ENCODE data around the gene GABRG3. TPM values are rescaled to one million over a fixed set of nuclear protein-coding genes. Genes with fewer than 3 reads are reported as not detected.
"Not testable (repeated sequence)": the region's sequence is repeated elsewhere in the genome, so short reads cannot be mapped to it uniquely, and the experiment has no call there.

Gene GABRG3
- total RNA-seq, 2 experiments from 2014 or later, result not detected

DNA sequence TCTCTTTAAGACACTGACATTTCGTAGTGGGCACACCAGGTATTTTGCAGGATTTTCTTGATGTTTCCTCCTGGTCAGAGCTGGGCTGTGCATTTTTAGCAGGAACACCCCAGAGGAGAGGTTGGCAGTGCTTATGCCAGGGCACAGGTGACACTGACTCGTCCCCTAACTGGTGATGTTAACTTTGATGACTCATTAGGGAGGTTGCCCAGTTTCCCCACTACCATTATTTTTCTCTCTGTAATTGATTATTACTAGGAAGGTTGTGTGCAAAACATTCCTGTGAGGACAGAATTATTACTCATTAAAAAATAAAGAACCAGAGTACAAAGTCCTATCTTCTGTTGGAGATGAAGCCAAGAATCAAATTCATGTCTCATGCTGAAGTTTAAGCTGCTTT, 394.5 kb downstream of the GABRG3 start:
- Histone ChIP-seq H3K4me3 (ENCODE audit: low read length) (no peak overlapping the region), H3K36me3 (ENCODE audit: insufficient read depth, low read length) (no peaks in the 10 kb centered on the region), H3K27me3 (ENCODE audit: control insufficient read depth in 1 of 2, insufficient read depth in 2 of 2, low read length in 2 of 2) (no peaks in the 10 kb centered on the region), H3K27ac (ENCODE audit: low read depth in 1 of 2, low read length in 2 of 2) (no peak overlapping the region), H3K4me1 (ENCODE audit: insufficient read depth, low read length) (no peaks in the 10 kb centered on the region), H3K9me3 (ENCODE audit: control insufficient read depth in 1 of 2, insufficient read depth in 1 of 2, low read length in 2 of 2) (peaks cover 0 to 9% of the 10 kb centered on the region in 2 experiments)
- ATAC-seq (ENCODE audit: poor library complexity) (no peak), DNase-seq (no peak)
- Mint-ChIP-seq H3K4me1 (ENCODE audit: low read depth) (no peaks in the 10 kb centered on the region), H3K36me3 (ENCODE audit: low read depth) (no peaks in the 10 kb centered on the region), H3K27ac (no peak overlapping the region), H3K9me3 (no peaks in the 10 kb centered on the region), H3K27me3 (no peaks in the 10 kb centered on the region), H3K4me3 (no peak overlapping the region)
- intact Hi-C loops (cut with DNase I, micrococcal nuclease), result no loop called here
- ChIA-PET POLR2A (no interaction called here), CTCF (no interaction called here)
- TF ChIP-seq, protein P1, sequence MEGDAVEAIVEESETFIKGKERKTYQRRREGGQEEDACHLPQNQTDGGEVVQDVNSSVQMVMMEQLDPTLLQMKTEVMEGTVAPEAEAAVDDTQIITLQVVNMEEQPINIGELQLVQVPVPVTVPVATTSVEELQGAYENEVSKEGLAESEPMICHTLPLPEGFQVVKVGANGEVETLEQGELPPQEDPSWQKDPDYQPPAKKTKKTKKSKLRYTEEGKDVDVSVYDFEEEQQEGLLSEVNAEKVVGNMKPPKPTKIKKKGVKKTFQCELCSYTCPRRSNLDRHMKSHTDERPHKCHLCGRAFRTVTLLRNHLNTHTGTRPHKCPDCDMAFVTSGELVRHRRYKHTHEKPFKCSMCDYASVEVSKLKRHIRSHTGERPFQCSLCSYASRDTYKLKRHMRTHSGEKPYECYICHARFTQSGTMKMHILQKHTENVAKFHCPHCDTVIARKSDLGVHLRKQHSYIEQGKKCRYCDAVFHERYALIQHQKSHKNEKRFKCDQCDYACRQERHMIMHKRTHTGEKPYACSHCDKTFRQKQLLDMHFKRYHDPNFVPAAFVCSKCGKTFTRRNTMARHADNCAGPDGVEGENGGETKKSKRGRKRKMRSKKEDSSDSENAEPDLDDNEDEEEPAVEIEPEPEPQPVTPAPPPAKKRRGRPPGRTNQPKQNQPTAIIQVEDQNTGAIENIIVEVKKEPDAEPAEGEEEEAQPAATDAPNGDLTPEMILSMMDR (IDR thresholded peaks at IDR 0.05), result no peak

DNA sequence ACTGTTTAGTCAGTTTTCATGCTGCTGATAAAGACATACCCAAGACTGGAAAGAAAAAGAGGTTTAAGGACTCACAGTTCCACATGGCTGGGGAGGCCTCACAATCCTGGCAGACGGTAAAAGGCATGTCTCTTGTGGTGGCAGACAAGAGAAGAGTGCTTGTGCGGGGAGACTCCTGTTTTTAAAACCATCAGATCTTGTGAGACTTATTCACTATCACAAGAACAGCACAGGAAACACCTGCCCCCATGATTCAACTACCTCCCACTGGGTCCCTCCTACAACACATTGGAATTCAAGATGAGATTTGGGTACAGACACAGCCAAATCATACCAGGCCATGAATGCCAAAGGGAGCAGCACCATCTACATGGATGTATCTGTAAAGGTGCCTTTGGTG, 406.4 kb downstream of the GABRG3 start:
- CTCF ChIA-PET; H3K27ac Mint-ChIP-seq; H3K4me1 ChIP-seq (ENCODE audit: insufficient read depth, low read length); H3K36me3 ChIP-seq (ENCODE audit: insufficient read depth, low read length); H3K4me3 ChIP-seq (ENCODE audit: low read length); H3K4me3 Mint-ChIP-seq; DNase-seq; H3K9me3 ChIP-seq (ENCODE audit: control insufficient read depth in 1 of 2, insufficient read depth in 1 of 2, low read length in 2 of 2); H3K27me3 Mint-ChIP-seq; POLR2A ChIA-PET; intact Hi-C loops (cut with DNase I, micrococcal nuclease); H3K4me1 Mint-ChIP-seq (ENCODE audit: low read depth); H3K36me3 Mint-ChIP-seq (ENCODE audit: low read depth); H3K27ac ChIP-seq (ENCODE audit: low read depth in 1 of 2, low read length in 2 of 2); ATAC-seq (ENCODE audit: poor library complexity); H3K9me3 Mint-ChIP-seq; H3K27me3 ChIP-seq (ENCODE audit: control insufficient read depth in 1 of 2, insufficient read depth in 2 of 2, low read length in 2 of 2): not testable (repeated sequence)

DNA sequence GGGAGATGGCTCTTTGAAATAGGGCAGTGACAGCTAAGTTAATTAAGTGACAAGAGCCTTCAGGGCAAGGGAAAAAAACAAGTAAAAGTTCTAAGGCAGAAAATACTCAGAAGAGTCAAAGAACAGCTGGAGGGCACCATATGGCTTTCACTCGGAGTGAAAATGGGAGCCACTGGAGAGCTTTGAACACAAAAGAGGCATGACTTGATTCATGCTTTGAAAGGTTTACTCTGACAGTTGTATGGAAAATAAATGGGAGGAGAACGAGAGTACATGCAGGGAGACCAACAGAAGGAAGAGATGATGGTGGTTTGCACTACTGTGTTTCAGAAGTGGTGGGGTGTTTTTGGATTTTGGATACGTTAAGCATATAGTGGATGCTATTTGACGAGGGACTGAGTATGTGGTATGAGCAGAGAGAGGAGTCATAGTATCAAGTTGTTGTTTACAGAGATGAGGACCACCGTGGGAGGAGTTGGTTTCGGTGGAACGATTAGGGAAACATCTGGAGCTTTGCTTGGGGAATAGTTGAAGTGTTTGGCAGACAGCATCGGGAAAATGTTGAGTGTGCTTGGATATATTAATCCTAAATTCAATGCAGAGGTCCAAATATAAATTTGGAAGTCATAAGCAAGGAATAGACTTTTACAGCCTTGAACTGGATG, 411.5 kb downstream of the GABRG3 start:
- no peak overlapping the region for H3K27ac ChIP-seq (ENCODE audit: low read depth in 1 of 2, low read length in 2 of 2)
- TF ChIP-seq, protein P1 (IDR thresholded peaks at IDR 0.05), result no peak
- no peaks in the 10 kb centered on the region for H3K4me1 ChIP-seq (ENCODE audit: insufficient read depth, low read length)
- peaks cover 0 to 2% of the 10 kb centered on the region in 2 experiments for H3K9me3 ChIP-seq (ENCODE audit: control insufficient read depth in 1 of 2, insufficient read depth in 1 of 2, low read length in 2 of 2)
- intact Hi-C loops (cut with DNase I, micrococcal nuclease), result no loop called here
- ChIA-PET POLR2A (no interaction called here), CTCF (no interaction called here)
- ATAC-seq (ENCODE audit: poor library complexity) (no peak), DNase-seq (no peak)
- no peak overlapping the region for H3K4me3 ChIP-seq (ENCODE audit: low read length)
- Mint-ChIP-seq H3K9me3 (peaks cover 12% of the 10 kb centered on the region), H3K4me3 (no peak overlapping the region), H3K27ac (no peak overlapping the region), H3K36me3 (ENCODE audit: low read depth) (no peaks in the 10 kb centered on the region), H3K27me3 (no peaks in the 10 kb centered on the region), H3K4me1 (ENCODE audit: low read depth) (no peaks in the 10 kb centered on the region)
- H3K36me3 ChIP-seq (ENCODE audit: insufficient read depth, low read length), result no peaks in the 10 kb centered on the region
- H3K27me3 ChIP-seq (ENCODE audit: control insufficient read depth in 1 of 2, insufficient read depth in 2 of 2, low read length in 2 of 2), result no peaks in the 10 kb centered on the region

DNA sequence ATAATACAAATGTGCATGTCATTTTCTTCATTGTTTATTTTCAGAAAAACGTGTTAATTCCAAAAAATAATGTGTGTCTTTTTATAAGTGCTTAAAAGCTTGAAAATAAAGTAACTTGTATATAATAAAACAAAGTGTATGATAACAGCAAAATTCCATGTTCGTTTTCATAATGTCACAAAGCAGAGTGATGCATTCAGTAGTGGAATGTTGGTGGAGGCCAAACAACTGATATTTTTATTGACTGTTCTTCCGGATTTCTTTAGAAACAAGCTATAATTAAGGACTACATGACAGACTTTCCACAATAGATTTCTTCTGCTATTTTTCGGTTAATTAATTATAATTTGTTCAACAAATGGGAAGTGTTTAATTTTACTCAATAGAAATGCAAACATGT, 412.7 kb downstream of the GABRG3 start:
- Histone ChIP-seq H3K36me3 (ENCODE audit: insufficient read depth, low read length) (no peaks in the 10 kb centered on the region), H3K27ac (ENCODE audit: low read depth in 1 of 2, low read length in 2 of 2) (no peak overlapping the region), H3K9me3 (ENCODE audit: control insufficient read depth in 1 of 2, insufficient read depth in 1 of 2, low read length in 2 of 2) (peaks cover 0 to 3% of the 10 kb centered on the region in 2 experiments), H3K4me1 (ENCODE audit: insufficient read depth, low read length) (no peaks in the 10 kb centered on the region), H3K4me3 (ENCODE audit: low read length) (no peak overlapping the region), H3K27me3 (ENCODE audit: control insufficient read depth in 1 of 2, insufficient read depth in 2 of 2, low read length in 2 of 2) (no peaks in the 10 kb centered on the region)
- H3K4me1 Mint-ChIP-seq (ENCODE audit: low read depth), result no peaks in the 10 kb centered on the region
- H3K4me3 Mint-ChIP-seq, result no peak overlapping the region
- TF ChIP-seq, protein P1 (IDR thresholded peaks at IDR 0.05), result no peak
- no peaks in the 10 kb centered on the region for H3K27me3 Mint-ChIP-seq
- no peak for DNase-seq
- ChIA-PET CTCF (no interaction called here), POLR2A (no interaction called here)
- H3K27ac Mint-ChIP-seq, result no peak overlapping the region
- peaks cover 11% of the 10 kb centered on the region for H3K9me3 Mint-ChIP-seq
- intact Hi-C loops (cut with DNase I, micrococcal nuclease), result no loop called here
- no peaks in the 10 kb centered on the region for H3K36me3 Mint-ChIP-seq (ENCODE audit: low read depth)
- no peak for ATAC-seq (ENCODE audit: poor library complexity)

Measured in CD4-positive, alpha-beta T cell (primary cell).